ENCODE measurements around the gene C1orf21.

The C1orf21 gene

DNA sequence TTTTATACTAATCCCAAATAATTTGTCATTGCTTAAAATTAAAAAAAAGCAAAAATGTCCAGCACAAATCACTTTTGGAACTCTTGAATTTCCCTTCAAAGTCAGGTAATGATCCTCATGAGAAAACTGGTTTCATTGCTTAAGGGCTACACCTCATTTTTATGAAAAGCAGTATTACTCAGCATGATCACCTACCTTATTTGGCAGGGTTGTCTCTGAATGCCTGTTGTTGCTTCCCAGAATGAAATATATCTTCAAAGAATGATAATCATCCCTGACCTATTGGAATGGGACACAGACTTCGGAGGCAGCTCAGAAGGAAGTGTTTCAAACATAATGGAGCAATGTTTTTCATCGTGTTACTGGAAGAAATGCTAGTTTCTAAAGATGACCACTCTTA is 29.7 kb downstream of the C1orf21 start:
- no peak for DNase-seq (ENCODE audit: low read depth)

DNA sequence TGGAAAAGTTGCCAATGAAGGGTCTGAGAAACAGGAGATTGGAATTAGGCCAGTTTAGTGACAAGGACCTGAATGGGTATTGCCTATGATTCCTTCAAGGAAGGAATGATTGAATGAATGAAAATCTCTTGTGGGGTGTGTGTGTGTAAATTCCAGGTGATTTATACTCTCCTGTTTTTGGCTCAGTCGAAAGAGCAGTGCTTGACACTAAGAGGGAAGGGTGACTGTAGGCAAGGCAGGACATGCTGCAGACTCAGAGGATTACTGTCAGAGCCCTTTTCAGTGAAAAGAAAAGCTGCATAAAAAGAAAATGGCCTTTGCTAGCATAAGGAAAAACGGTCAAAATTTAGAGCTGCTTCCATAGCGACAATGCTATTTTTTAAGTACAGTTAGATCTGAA is 30.1 kb downstream of the C1orf21 start:
- no peak for DNase-seq (ENCODE audit: low read depth)

DNA sequence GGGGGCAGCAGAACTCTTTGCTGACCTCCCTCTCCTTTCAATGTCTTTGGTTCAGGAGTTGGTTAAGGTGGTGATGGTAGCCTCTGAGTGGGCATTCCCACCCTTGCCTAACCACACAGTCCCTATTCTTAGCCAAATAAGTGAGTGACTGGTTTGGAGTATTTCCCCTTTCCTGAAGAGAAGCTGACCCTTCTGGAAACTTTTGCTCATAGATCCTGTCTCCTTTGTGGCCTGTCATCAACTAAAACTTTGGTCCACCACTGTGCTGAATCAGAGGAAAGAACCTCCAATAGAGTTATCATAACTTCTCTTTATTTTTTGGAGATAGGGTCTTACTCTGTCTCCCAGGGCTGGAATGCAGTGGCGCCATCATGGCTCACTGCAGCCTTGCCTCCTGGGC is 31.1 kb downstream of the C1orf21 start:
- DNase-seq (ENCODE audit: low read depth): no peak

DNA sequence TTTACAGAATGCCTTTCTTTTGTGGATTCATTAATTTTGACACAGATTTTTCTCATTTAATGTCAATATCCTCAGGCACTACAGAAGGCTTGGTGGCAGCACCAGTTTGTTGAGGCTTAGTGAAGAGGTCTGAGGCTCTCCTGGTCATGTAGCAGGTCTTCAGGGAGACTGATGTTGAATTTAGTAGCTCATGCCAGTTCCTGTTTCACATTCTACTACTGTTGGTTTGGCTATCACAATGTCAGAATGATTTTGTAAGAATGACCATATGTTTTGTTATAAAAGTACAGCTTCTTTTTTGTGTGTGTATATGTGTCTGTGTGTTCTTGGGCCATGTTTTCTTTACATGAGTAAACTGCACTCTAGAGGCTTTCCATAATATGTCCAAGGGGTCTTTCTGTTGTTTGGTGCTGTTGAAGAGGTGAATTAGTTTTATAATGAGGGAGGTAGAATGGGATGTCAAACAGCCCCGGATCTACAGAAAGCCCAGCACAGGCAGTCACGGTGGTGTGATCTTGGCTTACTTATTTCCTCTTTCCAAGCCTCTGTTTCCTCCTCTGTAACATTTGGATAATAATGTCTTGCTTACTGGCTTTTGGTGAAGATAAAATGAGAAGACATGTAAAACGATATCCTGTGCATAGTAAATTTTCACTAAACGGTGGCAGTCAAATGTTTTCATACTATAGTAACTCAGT is 32.0 kb downstream of the C1orf21 start:
- no peak for DNase-seq (ENCODE audit: low read depth)

DNA sequence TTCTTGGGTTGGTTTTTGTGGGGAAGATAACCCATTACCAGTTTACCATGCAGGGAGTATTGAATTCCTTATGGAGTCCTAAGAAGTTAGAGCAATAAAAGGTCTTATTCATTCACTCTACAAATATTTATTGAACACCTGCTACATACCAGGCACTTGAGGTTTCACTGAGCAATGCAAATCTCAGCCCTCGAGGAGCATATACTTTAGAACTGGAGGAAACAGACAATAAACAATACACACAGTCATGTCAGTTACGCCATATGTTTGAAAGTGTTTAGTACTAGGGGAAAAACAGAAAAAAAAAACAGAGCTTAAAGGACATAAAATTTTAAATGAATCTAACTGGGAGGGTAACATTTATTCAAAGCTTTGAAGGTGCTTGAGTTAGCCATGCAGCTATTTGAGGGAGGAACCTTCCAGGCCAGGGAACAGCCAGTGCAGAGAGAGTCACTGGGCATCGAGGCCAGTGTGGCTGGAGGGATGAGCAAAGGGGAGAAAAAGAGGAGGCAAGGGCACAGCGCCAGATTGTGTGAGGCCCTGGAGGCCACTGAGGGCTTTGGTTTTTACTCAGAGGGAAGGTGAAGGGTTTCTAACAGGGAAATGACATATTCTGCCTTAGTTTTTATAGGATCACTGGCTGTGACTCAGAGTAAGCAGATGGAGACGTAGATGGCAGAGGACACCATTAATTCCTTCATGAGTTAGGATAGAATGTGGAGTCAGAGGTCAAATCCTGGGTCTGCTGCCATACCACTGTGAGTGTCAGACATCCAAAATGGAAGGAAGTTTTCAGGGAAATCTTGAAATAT is 32.7 kb downstream of the C1orf21 start:
- no peak for DNase-seq (ENCODE audit: low read depth)

DNA sequence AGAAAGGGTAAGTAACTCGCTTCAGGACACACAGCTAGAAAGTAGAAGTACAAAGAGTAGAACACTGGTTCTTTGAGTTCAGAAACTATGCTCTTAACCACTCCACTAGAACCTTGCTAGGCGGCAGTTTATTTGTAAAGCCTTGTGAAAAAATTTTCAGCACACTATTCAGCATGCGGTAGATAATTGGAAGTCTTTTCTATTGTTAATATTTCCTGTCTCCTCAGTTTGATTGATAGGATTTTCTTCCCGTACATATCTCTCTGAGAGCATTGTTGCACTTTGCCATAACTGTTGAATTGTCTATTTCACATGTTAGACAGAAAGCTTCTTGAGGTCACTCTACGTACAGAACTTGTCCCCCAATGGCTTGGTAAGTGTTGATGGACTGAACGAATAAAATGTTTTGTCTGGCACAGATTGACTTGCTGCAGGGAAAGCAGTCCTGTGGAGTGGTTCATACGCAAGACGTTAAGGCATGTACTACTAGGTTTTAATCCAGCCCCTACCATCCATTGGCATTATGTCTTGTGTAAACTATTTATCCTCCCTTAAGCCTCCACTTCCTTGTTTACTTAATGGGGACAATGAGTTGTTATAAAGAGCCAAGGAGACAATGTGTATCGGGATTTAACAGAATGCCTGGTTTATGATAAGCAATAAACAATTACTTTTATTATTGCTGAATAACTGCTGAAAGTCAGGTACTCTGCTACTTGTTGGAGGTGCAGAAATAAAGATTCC is 35.8 kb downstream of the C1orf21 start:
- DNase-seq (ENCODE audit: low read depth): no peak

DNA sequence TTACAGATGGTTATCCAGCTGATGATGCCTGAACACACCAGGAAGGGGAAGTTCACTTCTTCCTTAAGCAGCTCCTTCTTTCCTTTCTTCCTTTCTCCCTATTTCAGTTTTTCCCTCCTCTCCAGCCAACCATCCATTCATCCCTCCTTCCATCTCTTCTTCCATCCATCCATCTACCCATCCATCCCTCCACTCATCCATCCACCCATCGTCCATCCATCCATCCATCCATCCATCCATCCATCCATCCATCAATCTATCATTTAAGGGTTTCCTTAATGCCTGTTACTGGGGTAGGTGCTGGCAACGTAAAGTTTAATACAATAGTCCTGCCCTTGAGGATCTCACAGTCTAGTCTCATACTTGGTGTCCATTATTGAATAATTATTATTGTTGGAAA is 36.8 kb downstream of the C1orf21 start:
- DNase-seq (ENCODE audit: low read depth): no peak

DNA sequence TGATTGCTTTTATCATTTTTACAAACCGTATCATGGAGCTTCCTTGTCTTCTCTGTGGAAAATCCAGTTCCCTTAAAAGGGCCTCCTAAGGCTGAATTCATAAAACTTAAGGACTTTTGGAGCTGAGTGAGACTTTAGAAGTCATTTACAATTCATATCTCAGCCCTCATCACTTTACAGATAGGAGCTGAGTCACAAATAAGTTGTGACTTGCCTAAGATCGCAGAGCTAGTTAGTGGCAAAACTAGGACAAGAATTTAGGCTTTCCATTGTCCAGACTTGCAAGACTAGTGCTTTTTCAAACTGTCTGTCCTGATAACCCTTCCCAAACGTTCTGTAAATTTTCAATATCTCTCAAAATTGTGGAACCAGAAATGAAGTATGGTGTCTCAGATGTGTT is 37.3 kb downstream of the C1orf21 start:
- DNase-seq (ENCODE audit: low read depth): no peak

DNA sequence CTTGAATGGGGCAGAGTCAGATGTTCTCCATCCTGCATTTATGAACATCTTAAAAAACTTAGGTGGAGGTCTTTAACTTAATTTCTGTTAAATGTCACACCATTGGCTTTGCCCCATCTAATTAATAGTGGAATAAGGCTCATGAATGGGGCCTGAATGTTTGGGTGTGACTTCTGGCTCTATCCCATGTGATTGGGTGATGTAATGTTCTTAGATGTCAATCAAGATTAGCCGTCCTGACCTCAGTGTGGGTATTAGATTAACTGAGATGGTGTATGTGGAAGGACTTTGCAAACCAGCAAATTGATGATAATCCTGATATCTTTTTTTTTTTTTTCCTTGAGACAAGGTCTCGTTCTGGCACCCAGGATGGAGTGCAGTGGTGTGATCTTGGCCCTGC is 38.1 kb downstream of the C1orf21 start:
- no peak for DNase-seq (ENCODE audit: low read depth)

DNA sequence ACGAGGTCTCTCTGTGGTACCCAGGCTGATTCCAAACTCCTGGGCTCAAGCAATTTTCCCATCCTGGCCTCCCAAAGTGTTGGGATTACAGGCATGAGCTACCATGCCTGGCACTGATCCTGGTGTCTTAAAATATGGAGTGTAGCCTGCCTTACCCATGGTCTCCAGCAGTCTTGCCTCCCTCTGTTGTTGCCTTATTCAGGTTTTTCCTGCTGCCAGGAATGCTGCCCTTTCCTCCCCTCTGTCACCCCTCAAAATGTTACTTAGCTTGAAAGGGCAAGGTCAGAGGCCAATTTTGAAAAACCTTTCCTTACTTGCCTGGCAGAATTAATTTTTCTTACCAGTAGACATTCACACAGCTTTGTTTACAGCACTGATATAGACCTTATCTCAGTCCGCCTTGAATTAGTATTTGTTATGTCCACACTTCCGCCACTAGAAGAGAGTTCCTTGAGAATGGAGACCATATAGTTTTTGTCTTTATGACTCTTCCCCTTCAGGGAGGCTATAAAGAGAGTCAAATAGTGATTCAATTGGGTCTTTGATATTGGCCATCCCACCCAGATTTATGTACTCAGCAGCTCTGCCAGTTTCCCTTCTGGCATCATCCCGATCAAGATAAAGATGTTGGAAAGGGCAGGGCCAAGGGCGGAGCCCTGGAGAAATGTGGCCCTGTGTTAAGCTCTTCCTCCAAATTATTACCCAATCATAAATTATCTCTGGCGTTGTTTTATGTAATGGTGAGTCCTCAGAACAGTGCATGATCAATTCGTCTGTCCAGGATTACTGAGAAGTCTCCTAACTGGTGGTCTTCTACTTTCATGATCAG is 38.8 kb downstream of the C1orf21 start:
- DNase-seq (ENCODE audit: low read depth): no peak

DNA sequence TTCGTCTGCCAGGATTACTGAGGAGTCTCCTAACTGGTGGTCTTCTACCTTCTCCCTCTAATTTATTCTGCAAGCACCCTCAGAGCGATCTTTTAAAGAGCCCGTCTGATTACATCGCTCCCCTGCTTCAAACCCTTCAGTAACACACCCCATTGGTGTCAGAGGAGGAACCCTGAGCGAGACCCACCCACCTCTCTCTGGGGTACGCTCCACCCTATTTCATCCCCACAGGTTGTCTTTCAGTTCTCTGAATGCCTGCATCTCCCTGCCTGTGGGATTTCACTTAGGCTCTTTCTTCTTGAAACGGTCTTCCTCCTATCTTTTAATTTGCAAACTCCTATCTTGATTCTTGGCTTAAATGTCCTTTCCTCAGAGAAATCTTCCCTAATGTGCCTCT is 39.4 kb downstream of the C1orf21 start:
- DNase-seq (ENCODE audit: low read depth): no peak

DNA sequence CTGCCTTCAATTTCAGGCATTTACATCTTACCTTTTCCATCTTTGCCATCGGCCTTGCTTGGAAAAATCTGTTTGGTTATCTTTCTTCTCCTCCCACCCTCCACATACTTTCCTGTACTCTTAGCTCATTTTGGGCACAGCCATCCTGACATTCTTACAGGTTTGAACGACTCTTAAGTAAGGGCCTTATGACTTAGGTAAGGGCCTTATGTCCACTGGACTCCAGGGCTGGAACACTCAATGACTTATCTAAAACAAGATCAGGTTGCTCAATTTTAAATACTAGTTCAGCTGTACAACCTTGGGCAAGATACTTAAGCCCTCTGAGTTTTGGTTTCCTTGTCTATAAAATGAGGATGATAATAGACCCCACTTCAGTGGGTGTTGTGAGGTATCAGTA is 40.9 kb downstream of the C1orf21 start:
- no peak for DNase-seq (ENCODE audit: low read depth)

DNA sequence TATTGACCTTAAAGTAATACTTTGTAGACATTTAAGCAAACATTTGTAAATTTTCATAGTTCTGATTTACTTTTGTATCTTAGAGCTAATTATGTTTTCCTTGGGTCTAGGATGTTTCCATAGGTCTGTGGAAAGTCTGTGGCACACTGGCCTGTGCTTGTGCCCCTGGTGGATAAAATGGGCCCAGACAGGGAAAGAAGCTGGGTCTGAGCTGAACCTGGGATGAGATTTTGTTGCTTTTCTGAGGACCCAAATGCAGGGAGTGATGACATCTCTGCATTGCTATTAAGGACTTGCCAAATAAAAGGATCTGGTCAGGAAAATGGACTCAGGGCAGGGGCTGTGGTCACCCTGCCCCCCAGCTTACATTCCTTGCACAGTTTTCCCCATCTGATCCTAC is 41.8 kb downstream of the C1orf21 start:
- no peak for DNase-seq (ENCODE audit: low read depth)

DNA sequence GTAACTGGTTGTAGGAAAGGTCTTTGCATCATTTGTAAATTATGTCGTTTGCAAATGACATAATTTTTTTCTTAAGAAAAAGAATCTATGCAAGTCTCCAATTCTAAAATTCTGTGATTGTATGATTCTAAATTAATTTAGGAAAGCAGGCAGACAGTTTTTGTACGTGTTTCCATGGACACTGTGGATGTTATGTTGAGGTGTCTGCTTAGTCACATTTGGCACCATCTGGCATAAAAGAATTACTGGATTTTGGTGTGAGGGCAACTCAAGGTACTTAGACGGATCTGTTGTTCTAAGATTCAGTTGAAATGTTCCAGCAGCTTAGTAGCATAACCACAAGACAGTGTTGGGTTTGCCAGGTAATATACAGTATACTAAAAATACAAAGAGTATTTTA is 42.5 kb downstream of the C1orf21 start:
- no peak for DNase-seq (ENCODE audit: low read depth)

DNA sequence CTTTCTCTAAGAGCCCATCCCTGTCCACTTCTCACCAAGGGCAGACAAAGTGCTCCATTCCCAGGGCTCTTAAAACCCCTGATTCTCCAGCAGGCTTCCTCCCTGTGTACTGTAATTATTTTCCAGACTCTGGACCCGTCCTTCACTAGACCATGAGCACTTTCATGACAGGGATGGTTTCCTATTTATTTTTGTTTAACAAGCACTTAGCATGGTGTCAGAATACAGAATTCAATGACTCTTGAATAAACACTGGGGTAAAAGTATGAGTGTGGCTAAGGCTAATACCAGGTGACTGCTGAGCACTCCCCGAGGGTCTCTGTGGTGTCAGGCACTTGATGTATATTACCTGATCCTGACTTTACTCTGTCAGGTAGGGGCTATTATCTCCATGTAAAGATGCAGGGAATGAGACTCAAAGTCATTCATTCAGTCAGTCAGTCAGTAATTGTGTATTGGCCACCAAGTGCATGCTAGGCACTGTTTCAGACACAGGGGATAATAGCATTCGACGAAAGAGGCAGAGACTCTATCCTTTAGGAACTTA is 47.2 kb downstream of the C1orf21 start:
- DNase-seq (ENCODE audit: low read depth): no peak

DNA sequence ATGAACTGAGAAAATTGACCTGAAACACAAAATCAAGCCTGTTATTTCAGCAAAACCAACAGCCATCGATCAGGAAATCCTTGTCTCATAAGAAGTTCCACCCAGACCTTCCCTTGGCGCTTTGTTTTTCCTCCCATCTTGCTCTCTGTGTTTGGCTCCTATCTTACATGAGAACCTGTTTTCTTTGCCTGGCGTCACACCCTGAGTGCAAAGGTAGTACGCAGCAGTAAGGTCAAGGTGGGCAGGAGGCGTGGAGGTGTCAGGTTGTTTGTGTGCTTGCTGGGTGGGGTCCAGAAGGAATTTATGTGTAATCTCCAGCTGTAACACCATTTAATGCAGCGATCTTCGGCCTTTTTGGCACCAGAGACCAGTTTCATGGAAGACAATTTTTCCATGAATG is 50.5 kb downstream of the C1orf21 start:
- DNase-seq (ENCODE audit: low read depth): no peak

DNA sequence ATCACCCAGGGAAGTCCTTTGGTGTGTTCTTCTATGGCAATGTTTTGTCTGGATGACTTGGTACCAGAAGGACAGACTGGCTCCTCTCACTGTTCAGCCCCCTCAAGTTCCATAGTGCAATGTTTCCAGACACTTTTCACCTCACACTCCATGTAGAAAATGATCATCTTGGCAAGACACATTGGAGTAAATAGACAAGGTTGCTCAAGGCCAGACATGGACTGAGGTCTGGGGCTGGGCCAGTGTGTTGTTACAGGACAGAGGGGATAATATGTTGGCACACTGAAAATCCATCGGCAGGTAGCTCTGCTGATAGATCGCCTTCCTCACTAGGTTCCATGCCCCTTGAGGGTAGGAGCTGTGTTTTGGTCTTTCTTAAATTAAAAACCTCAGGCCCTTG is 51.5 kb downstream of the C1orf21 start:
- no peak for DNase-seq (ENCODE audit: low read depth)

DNA sequence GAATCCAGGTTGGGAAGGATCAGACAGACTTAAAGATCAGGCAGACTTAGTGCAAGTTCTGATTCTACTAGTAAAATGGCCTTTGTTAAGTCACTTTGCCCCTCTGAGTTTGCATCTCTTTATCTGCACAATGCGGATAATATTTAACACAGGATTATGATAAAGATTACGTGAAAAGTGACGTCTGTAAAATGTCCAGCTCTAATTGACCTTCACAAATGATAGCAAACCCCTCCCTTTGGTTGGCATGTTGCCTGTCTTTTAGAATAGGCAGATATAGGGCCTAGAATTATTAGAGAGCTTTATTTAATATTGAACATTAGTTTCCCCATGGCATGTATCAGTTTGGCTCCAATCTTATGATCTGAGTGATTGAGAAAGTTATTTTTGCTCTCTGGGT is 55.4 kb downstream of the C1orf21 start:
- no peak for DNase-seq (ENCODE audit: low read depth)

DNA sequence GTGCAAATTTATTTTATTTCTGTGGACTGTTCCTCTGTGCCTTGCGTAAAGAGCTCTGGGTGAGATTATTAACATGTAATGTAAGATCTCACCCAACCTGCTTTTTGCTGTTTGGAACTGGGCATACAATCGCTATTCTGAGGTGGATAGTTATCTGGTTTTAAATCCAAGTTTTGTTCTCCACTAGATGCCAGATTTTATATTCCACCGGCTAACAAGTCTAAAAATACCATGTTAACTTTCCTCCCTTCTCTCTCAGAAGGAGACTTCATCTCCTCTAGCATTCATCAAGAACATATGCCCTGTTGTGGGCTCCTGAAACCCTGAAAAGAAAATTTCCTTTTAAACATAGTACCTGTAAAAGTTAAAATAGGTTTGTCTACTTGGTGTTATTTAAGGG is 56.4 kb downstream of the C1orf21 start:
- DNase-seq (ENCODE audit: low read depth): no peak

DNA sequence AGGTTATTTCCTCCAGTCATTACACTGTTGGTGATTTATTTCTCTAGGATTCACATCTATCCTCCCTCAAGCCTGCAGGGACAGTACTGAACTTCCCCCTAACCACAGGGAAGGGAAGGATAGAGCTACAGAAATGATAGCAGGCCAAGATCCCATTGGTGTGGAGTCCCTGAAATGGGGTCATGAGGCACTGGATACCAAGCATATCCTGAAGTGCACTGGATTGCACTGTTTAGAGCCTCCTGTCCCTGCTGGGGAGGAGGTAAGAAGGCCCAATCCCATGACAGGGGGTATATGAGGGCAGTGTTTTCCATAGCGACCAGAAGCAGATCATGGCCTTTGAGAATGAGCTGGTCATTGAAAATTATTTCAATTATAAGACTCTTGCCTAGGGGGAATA is 56.8 kb downstream of the C1orf21 start:
- DNase-seq (ENCODE audit: low read depth): no peak

DNA sequence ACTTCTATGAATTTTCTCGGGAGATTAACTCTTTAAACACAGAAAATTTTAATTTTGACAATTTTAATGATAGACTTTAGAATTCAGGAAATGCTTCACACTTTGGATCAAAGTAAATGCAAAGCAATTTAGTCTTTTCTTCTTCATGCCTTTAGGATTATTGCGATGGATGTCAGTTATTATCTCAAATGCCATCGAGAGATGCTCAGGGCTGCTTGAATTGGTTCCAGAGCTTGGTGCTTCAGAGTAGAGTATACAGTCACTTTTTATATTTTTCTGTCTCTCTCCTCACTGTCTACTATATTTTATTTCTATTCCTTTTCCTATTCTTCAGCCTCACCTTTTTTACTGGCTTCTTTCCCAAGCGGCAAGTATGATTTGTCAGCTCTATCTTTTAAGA is 59.2 kb downstream of the C1orf21 start:
- no peak for DNase-seq (ENCODE audit: low read depth)

DNA sequence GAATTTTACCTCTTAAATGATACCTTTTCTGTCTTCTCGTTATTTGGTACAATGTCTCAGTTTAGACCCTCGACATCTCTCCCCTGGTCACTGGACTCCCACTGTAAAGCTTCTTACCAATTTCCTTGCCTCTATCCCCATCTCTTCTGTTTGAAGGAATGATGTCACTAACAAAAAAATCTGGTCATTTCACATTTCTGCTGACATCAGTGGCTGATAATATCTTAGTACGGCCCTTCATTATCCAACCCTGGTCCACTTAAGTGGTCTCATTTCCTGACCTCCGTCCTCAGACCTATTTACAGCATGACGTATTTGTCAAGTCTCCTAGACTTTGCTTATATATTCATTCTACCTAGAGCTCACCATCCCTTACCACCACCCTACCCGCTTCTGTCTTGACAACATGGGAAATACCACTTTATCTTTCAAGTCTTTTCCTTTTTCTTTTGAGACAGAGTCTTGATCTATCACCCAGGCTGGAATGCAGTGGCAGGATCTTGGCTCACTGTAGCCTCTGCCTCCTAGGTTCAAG is 60.9 kb downstream of the C1orf21 start:
- DNase-seq (ENCODE audit: low read depth): no peak

Measured in activated gamma-delta T cell treated with anti-CD3 and anti-CD28 coated beads, Interleukin-2, amount 50 U/mL, for 16 hours (primary cell).